Activated B cell treated with CpG ODN at 0.5 μM for 24 hours (primary cell): ENCODE data around the gene URB1. TPM values are rescaled to one million over a fixed set of nuclear protein-coding genes. Genes with fewer than 3 reads are reported as not detected.

Experiments
- ATAC-seq: fragments of 200-7000 bp; cut with Tn5 transposase; one replicate; pipeline ENCODE4 v1.10.0; 2021; ENCODE audit warnings: low read depth, mild to moderate bottlenecking, moderate library complexity
- CTCF ChIA-PET: fragments of 350-600 bp; sonication (Branson Sonifier 250); formaldehyde crosslinking; loops from one replicate; lab custom pipeline; 2021; ENCODE audit warnings: antibody characterized with exemption; lab: Charles Lee
- POLR2A ChIA-PET: fragments of 350-600 bp; sonication (Branson Sonifier 250); formaldehyde crosslinking; loops from one replicate; lab custom pipeline; 2021; ENCODE audit warnings: antibody characterized with exemption; lab: Charles Lee
- DNase-seq: peaks from one replicate; pipeline ENCODE4 v3.0.0; 2022
- H3K27ac Mint-ChIP-seq: one replicate; pipeline ENCODE4 v1.8.0; 2020; ENCODE audit warnings: mixed read lengths
- H3K27me3 Mint-ChIP-seq: one replicate; pipeline ENCODE4 v1.8.0; 2021; ENCODE audit warnings: mixed read lengths
- H3K36me3 Mint-ChIP-seq: one replicate; pipeline ENCODE4 v1.8.0; 2021; ENCODE audit warnings: low read depth, mixed read lengths
- H3K4me1 Mint-ChIP-seq: one replicate; pipeline ENCODE4 v1.8.0; 2021; ENCODE audit warnings: mixed read lengths
- H3K4me3 Mint-ChIP-seq: one replicate; pipeline ENCODE4 v1.8.0; 2020; ENCODE audit warnings: mild to moderate bottlenecking, mixed read lengths
- H3K9me3 Mint-ChIP-seq: one replicate; pipeline ENCODE4 v1.8.0; 2020; ENCODE audit warnings: mixed read lengths
- intact Hi-C: fragments of 100-400 bp; cut with micrococcal nuclease; formaldehyde crosslinking; loops from one replicate; pipeline ENCODE4 v1.15.1; 2024
- total RNA-seq: library from RNA; stranded (reverse); gene quantifications from 2 replicates; pipeline ENCODE4 v1.2.3, GENCODE V29; 2022
- TF ChIP-seq, protein P1 (sequence below): fragments of 200-600 bp; IDR thresholded peaks from one replicate; pipeline ENCODE4 v1.8.0; 2022; ENCODE audit warnings: antibody characterized with exemption, mild to moderate bottlenecking

URB1 gene
- total RNA-seq, 1 donor from 2014 or later: 22.2 TPM

GRCh38 chr21:32320059-32320458, 72.8 kb downstream of the URB1 start:
- intact Hi-C loops: no loop called here
- no peak for DNase-seq
- TF ChIP-seq, protein P1, sequence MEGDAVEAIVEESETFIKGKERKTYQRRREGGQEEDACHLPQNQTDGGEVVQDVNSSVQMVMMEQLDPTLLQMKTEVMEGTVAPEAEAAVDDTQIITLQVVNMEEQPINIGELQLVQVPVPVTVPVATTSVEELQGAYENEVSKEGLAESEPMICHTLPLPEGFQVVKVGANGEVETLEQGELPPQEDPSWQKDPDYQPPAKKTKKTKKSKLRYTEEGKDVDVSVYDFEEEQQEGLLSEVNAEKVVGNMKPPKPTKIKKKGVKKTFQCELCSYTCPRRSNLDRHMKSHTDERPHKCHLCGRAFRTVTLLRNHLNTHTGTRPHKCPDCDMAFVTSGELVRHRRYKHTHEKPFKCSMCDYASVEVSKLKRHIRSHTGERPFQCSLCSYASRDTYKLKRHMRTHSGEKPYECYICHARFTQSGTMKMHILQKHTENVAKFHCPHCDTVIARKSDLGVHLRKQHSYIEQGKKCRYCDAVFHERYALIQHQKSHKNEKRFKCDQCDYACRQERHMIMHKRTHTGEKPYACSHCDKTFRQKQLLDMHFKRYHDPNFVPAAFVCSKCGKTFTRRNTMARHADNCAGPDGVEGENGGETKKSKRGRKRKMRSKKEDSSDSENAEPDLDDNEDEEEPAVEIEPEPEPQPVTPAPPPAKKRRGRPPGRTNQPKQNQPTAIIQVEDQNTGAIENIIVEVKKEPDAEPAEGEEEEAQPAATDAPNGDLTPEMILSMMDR: no peak
- ChIA-PET POLR2A (no interaction called here), CTCF (no interaction called here)
- no peaks in the 10 kb centered on the region for H3K9me3 Mint-ChIP-seq
- no peak overlapping the region for H3K27ac Mint-ChIP-seq
- no peaks in the 10 kb centered on the region for H3K4me1 Mint-ChIP-seq
- H3K4me3 Mint-ChIP-seq: no peak overlapping the region
- no peaks in the 10 kb centered on the region for H3K27me3 Mint-ChIP-seq
- ATAC-seq: no peak
- peaks cover 95% of the 10 kb centered on the region for H3K36me3 Mint-ChIP-seq

GRCh38 chr21:32319012-32319411, 73.8 kb downstream of the URB1 start:
- intact Hi-C loops: no loop called here
- ATAC-seq (no peak), DNase-seq (no peak)
- ChIA-PET CTCF (no interaction called here), POLR2A (no interaction called here)
- Mint-ChIP-seq H3K36me3 (peaks cover 91% of the 10 kb centered on the region), H3K4me3 (no peak overlapping the region), H3K4me1 (no peaks in the 10 kb centered on the region), H3K27ac (no peak overlapping the region), H3K27me3 (no peaks in the 10 kb centered on the region), H3K9me3 (no peaks in the 10 kb centered on the region)
- TF ChIP-seq, protein P1: no peak

- intact Hi-C loops: no loop called here
- Mint-ChIP-seq H3K27ac (no peak overlapping the region), H3K9me3 (no peaks in the 10 kb centered on the region), H3K4me1 (no peaks in the 10 kb centered on the region), H3K36me3 (peaks cover 89% of the 10 kb centered on the region), H3K27me3 (no peaks in the 10 kb centered on the region), H3K4me3 (no peak overlapping the region)
- ATAC-seq: no peak
- TF ChIP-seq, protein P1: no peak
- DNase-seq: no peak
- POLR2A ChIA-PET: no interaction called here
- CTCF ChIA-PET: no interaction called here
Measured at GRCh38 chr21:32317726-32318125, 75.1 kb downstream of the URB1 start.

- Mint-ChIP-seq H3K36me3 (peaks cover 90% of the 10 kb centered on the region), H3K27me3 (no peaks in the 10 kb centered on the region), H3K4me3 (no peak overlapping the region), H3K4me1 (no peaks in the 10 kb centered on the region), H3K9me3 (no peaks in the 10 kb centered on the region), H3K27ac (no peak overlapping the region)
- intact Hi-C loops: no loop called here
- ChIA-PET POLR2A (no interaction called here), CTCF (no interaction called here)
- no peak for DNase-seq
- TF ChIP-seq, protein P1: no peak
- no peak for ATAC-seq
Measured at GRCh38 chr21:32316361-32317215, 76.2 kb downstream of the URB1 start.

- H3K4me3 Mint-ChIP-seq: no peak overlapping the region
- no peak for ATAC-seq
- TF ChIP-seq, protein P1: no peak
- ChIA-PET CTCF (no interaction called here), POLR2A (interaction anchor here (0.7 kb wide), 1 partner anchor 10 kb away, joined by 3 read pairs; no protein-coding TSS in a partner anchor)
- intact Hi-C loops: no loop called here
- H3K36me3 Mint-ChIP-seq: peaks cover 89% of the 10 kb centered on the region
- no peaks in the 10 kb centered on the region for H3K27me3 Mint-ChIP-seq
- H3K9me3 Mint-ChIP-seq: no peaks in the 10 kb centered on the region
- DNase-seq: no peak
- peaks cover 3% of the 10 kb centered on the region for H3K4me1 Mint-ChIP-seq
- no peak overlapping the region for H3K27ac Mint-ChIP-seq
Measured at GRCh38 chr21:32315511-32316281, 77.1 kb downstream of the URB1 start.
